OCI-LY7 (cell line): ENCODE data around the gene WASF2. TPM values are rescaled to one million over a fixed set of nuclear protein-coding genes. Genes with fewer than 3 reads are reported as not detected.

Experiments used
- BruUV-seq: library from RNA; stranded (reverse); fragments of 400-500 nt; replicated peaks from 2 replicates; lab custom pipeline; 2021; lab: Mats Ljungman, UMichigan
- CTCF ChIA-PET: fragments of 300-600 bp; sonication (Branson Sonifier 250); formaldehyde crosslinking; loops from one replicate; lab custom pipeline; 2022; ENCODE audit warnings: antibody characterized with exemption; ENCODE audit not compliant: unreplicated experiment; lab: Charles Lee
- POLR2A ChIA-PET: fragments of 300-600 bp; sonication (Branson Sonifier 250); formaldehyde crosslinking; loops from one replicate; lab custom pipeline; 2022; ENCODE audit warnings: antibody characterized with exemption; lab: Charles Lee
- DNase-seq: peaks from one replicate; pipeline ENCODE4 v3.0.0-alpha.2; 2015; ENCODE audit warnings: low spot score
- H2AFZ ChIP-seq: fragments of 200-600 bp; sonication (generic), shearing (Covaris generic); 2 replicates; pipeline ENCODE4 v1.6.1; 2014; ENCODE audit warnings: mild to moderate bottlenecking, antibody characterized with exemption, low read length, moderate library complexity
- H3K27ac ChIP-seq: fragments of 200-600 bp; sonication (generic); 2 replicates; pipeline ENCODE4 v1.5.1; 2014; ENCODE audit warnings: mixed run types, low read depth, mild to moderate bottlenecking, moderate library complexity, low read length, inconsistent platforms; ENCODE audit not compliant: poor library complexity, severe bottlenecking
- H3K36me3 ChIP-seq: fragments of 200-600 bp; sonication (generic); 2 replicates; pipeline ENCODE4 v1.6.1; 2014; ENCODE audit warnings: mild to moderate bottlenecking, antibody characterized with exemption, low read length, moderate library complexity, mixed read lengths; ENCODE audit not compliant: insufficient read depth
- H3K4me1 ChIP-seq: fragments of 200-600 bp; sonication (generic); 2 replicates; pipeline ENCODE4 v1.5.1; 2014; ENCODE audit warnings: mild to moderate bottlenecking, low read length; ENCODE audit not compliant: insufficient read depth, poor library complexity, severe bottlenecking
- H3K4me2 ChIP-seq: fragments of 200-600 bp; sonication (generic); 2 replicates; pipeline ENCODE4 v1.6.1; 2014; ENCODE audit warnings: mild to moderate bottlenecking, low read length
- H3K4me3 ChIP-seq: fragments of 200-600 bp; sonication (generic); 2 replicates; pipeline ENCODE4 v1.5.1; 2014; ENCODE audit warnings: mild to moderate bottlenecking, low read depth, low read length; ENCODE audit not compliant: poor library complexity, severe bottlenecking
- H3K79me2 ChIP-seq: fragments of 200-600 bp; sonication (generic); 2 replicates; pipeline ENCODE4 v1.6.1; 2016; ENCODE audit warnings: low read depth, mild to moderate bottlenecking, low read length, moderate library complexity, mixed read lengths; ENCODE audit not compliant: insufficient read depth
- H3K9me2 ChIP-seq: fragments of 200-600 bp; sonication (generic); 2 replicates; pipeline ENCODE4 v1.6.1; 2016; ENCODE audit warnings: mild to moderate bottlenecking, low read length, mixed read lengths; ENCODE audit not compliant: insufficient read depth
- H3K9me3 ChIP-seq: fragments of 200-600 bp; sonication (generic); 2 replicates; pipeline ENCODE4 v1.6.1; 2014; ENCODE audit warnings: mild to moderate bottlenecking, mixed run types, low read length, mixed read lengths
- H4K20me1 ChIP-seq: fragments of 200-600 bp; sonication (generic); 2 replicates; pipeline ENCODE4 v1.6.1; 2014; ENCODE audit warnings: mild to moderate bottlenecking, antibody characterized with exemption, low read length, moderate library complexity, mixed read lengths; ENCODE audit not compliant: insufficient read depth
- CTCF ChIP-seq: fragments of 200-600 bp; sonication (generic); conservative IDR thresholded peaks from 2 replicates; pipeline ENCODE4 v1.5.1; 2014; ENCODE audit warnings: mild to moderate bottlenecking, antibody characterized with exemption, low read length, moderate library complexity, mixed read lengths
- EZH2phosphoT487 ChIP-seq: fragments of 200-600 bp; sonication (generic); IDR thresholded peaks from 2 replicates; pipeline ENCODE4 v1.6.1; 2018; ENCODE audit warnings: low read depth, borderline replicate concordance, mild to moderate bottlenecking, mixed run types, antibody characterized with exemption, low read length, moderate library complexity, mixed read lengths
- intact Hi-C: fragments of 100-400 bp; cut with micrococcal nuclease; formaldehyde crosslinking; loops from one replicate; pipeline ENCODE4 v1.10.0; 2022; ENCODE audit not compliant: unreplicated experiment
- total RNA-seq, 2 experiments: library from RNA; depleted of rRNA in 1 of 2; stranded (reverse); fragments of >200 nt in 1 of 2; shearing (Covaris generic) in 1 of 2; gene quantifications; 2 replicates each; pipeline ENCODE4 v1.2.3, GENCODE V29; 2014 to 2022

Gene WASF2
- total RNA-seq, 2 experiments from 2014 or later = 26.9 to 106 TPM

DNA sequence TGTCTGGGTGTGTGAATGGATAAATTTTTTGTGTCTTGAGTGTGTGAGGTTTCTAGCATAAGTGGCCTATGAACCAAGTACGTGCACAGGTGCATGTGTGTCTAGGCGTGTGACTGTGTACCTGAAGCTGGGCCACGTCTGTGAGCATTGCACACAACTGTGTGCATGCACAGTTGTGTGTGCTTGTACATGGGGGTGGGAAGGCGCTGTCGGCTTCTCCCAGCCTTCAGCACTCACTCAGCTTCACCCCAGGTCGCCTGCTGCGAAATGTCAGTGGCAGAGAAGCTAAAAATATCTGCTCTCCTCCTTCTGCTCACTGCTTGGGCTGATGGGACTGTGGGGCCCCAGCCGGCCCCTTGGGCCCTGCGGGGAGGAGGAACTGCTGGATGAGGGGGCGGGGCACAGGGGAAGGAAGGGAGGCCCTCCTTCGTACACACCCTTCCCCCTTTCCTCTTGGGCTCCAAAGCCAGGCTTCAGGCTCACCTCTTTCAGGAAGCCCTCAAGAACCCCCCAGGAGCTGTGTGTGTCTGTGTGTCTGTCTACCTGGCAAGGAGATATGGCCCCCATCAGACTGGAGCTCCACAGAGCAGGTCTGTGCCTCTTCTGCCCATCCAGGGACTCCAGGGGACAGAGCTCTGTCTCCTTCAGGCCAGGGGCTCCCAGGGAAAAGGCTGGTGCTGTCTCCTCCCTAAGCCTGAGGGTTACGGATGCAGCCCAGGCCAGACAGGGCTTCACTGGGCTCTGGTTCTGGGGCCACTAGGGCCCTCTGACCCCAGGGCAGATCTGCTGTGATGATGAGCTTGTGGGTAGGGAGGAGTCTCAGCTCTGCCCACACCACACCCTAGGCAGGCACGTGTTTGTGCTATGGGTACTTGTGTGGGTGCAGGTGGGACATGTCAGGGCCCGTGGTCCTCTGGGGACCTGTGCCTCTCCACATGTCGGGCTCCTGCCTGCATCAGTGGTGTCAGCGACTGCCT, 35.6 kb upstream of the WASF2 start:
- Histone ChIP-seq H3K4me2 (peak overlapping the region; percentile 79), H3K79me2 (no peaks in the 10 kb centered on the region; the same call in 1 of the 2 replicates), H4K20me1 (no peaks in the 10 kb centered on the region), H3K4me1 (peaks cover 65% of the 10 kb centered on the region), H3K9me3 (no peaks in the 10 kb centered on the region), H3K36me3 (no peaks in the 10 kb centered on the region), H3K4me3 (peak overlapping the region; percentile 60), H2AFZ (peak overlapping the region; percentile 65; the same call in 1 of the 2 replicates), H3K9me2 (no peaks in the 10 kb centered on the region), H3K27ac (peak overlapping the region; percentile 74)
- TF ChIP-seq EZH2phosphoT487 = no peak
- TF ChIP-seq CTCF = no peak
- no TSS peak for BruUV-seq
- ChIA-PET POLR2A (interaction anchor here (0.6 to 1.5 kb wide), 9 partner anchors 8 to 90 kb away, joined by 3 to 5 read pairs (median 4); no protein-coding TSS in a partner anchor), CTCF (interaction anchor here (0.6 to 1.3 kb wide), 4 partner anchors 9 to 144 kb away, joined by 3 to 4 read pairs (median 3); no protein-coding TSS in a partner anchor)
- peak; percentile 87 for DNase-seq
- intact Hi-C loops = loop anchor here (2.0 to 5.0 kb wide), 2 partner anchors 35 to 108 kb away; partner anchors contain the start of gene WASF2

DNA sequence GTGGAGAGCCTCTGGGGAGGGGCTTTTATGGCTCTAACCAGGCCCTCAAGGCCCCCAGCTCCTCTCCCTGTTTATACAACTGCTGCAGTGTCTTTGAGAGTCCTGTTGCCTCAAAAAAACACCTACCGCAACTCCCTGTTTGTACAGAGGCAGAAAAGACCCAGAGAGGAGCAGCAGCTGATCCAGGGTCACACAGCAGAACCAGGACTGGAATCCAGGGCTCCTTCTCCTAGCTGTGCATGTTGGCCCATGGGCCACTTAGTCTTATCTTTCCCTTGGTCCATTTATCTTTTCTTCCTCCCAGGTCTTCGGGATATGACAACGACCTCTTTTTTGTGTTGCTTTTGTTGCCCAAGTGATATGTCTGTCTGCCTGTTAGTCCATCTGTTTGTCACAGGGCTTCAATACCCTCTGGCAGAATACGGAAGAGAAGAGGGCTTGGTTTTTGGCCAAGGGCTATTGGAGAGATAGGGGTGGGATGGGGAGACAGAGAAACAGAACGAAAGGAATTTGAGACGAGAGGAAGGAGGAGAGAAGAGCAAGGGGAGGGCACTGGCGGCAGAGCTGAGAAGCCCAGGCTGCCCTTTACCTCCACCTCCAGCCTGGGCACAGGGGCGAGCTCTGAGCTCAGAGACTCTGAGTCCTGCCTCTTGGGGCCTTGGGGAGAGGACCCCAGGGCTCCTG, 33.5 kb upstream of the WASF2 start:
- BruUV-seq = no TSS peak
- ChIA-PET CTCF (no interaction called here), POLR2A (interaction anchor here (0.5 to 0.6 kb wide), 3 partner anchors 28 to 62 kb away, joined by 3 to 8 read pairs (median 3); no protein-coding TSS in a partner anchor)
- TF ChIP-seq EZH2phosphoT487 (no peak), CTCF (peak; percentile 29; the same call in 1 of the 2 replicates)
- H3K4me1 ChIP-seq = peaks cover 60% of the 10 kb centered on the region
- DNase-seq = no peak
- H3K36me3 ChIP-seq = no peaks in the 10 kb centered on the region
- no peak overlapping the region for H3K4me3 ChIP-seq
- H3K27ac ChIP-seq = no peak overlapping the region
- intact Hi-C loops = loop anchor here (2.0 kb wide), 1 partner anchor 33 kb away; the partner anchor contains the start of gene WASF2
- peak overlapping the region; percentile 30; the same call in 1 of the 2 replicates for H2AFZ ChIP-seq
- no peaks in the 10 kb centered on the region for H3K9me2 ChIP-seq
- no peaks in the 10 kb centered on the region for H3K9me3 ChIP-seq
- H4K20me1 ChIP-seq = no peaks in the 10 kb centered on the region
- no peaks in the 10 kb centered on the region; the same call in 1 of the 2 replicates for H3K79me2 ChIP-seq
- H3K4me2 ChIP-seq = no peak overlapping the region
